ENCODE measurements around the gene RBM5.

DNA sequence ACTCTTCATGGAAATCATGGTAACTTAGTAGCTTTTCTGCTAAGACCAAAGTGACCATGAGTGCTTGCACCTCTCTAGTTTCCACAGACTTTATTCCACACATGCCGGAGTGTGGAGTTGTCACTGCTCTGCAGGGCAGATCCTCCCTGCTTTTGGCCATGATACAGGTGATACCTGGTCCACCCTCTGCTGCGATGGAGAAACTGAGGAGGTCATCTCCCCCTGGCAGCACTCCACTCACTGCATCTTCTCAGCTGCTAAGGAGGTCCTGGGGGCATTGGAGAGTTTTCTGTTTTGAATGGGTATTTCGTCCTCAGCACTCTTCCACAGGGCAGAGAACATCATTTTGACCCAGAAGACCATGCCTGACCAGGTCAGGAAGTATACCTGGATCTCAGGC is 31.1 kb downstream of the RBM5 start:
- TF ChIP-seq CTCF (IDR thresholded peaks at IDR 0.05) (no peak), ZFX (IDR thresholded peaks at IDR 0.05; ENCODE audit: borderline replicate concordance) (no peak)

All from 22Rv1 (cell line).